ENCODE data around the gene LRRTM4.
"Not testable (repeated sequence)": the region's sequence is repeated elsewhere in the genome, so short reads cannot be mapped to it uniquely, and the experiment has no call there.

LRRTM4 gene

DNA sequence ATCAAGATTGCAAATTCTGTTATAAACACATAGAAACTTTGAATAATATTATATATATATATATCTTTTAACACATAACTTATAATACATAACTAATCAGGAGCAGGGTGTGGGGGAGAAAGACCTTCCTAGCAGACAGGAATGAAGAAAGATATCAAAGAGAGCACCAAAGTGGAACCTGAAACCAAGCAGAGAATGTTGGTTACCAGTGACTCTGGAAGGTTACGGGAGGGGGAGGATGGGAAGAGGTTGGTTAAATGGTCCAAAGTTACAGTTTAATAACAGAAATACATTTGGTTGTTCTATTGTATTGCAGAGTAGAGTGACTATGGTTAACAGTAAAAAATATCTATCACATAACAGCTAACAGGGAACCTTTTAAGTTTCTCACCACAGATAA, 366.7 kb downstream of the LRRTM4 start:
- no peak for DNase-seq

DNA sequence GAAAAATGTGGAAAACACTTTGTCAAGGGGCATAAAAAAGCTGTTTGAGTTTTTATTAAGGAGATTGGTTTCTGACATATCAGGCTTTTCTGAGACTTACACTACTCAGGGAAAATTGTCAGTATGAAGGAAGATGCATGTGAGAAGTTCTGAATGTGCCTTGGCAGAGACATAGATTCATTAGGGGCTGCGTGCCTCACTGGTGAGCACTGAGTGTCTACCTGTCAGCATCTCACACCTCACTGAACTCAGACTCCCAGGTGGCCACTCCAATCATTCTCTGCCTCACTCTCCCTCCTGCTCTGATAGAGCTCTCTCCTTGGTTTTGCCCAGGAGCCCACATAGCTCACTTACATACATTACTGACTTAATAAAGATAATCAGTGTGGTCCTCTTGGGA, 372.6 kb downstream of the LRRTM4 start:
- DNase-seq, result no peak

DNA sequence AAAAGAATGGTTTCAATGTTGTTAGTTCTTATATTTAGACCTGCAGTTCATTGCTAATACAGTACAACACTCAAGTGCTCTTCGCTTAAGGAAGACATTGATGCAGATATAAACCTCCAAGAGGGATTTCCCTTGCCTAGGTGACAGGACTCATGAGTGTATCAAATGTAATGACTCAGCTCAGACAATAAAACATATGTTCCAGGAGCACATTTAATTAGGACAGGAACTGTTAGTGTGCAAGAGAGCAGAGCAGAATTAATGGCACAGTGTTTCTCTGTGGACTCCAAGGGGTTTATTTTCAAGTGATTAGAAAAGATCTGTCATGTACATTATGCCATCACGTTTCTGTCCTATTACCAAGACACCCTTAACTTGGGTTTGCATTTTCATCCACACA, 375.0 kb downstream of the LRRTM4 start:
- DNase-seq, result no peak

DNA sequence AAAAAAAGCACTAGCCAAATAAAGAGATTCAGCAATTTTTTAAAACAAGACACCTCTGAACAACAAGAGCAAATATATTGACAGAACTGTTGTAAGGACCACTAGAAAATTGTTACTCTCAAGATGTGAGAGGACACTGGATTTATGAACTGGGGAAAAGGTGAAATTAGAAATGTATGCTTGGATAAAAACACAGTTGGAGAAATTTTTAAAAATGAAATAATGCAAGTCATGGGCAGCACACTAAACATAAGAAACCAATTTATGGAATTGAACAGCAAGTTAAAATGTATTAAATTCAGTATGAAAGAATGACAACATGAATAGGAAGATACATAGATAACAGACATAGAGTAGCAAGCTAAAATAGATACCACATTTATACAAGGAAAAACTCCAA, 377.4 kb downstream of the LRRTM4 start:
- no peak for DNase-seq

DNA sequence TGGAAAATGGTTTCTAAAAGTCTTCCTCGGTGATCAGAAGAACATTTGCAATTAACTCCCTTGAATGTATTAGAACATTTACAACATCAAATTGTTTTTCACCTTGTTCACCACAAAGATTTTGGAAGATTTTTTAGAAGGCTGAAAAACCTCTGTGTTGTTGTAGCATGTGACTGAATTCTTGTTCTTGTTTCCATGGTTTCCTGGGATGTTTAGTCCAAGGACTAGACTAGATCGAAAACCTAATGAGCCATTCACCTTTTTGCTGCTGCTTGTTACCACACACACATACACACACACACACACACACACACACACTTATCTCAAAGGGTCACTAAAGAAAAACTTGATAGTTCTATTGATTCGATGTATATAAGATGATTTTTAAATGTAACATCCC, 380.0 kb downstream of the LRRTM4 start:
- no peak for DNase-seq

DNA sequence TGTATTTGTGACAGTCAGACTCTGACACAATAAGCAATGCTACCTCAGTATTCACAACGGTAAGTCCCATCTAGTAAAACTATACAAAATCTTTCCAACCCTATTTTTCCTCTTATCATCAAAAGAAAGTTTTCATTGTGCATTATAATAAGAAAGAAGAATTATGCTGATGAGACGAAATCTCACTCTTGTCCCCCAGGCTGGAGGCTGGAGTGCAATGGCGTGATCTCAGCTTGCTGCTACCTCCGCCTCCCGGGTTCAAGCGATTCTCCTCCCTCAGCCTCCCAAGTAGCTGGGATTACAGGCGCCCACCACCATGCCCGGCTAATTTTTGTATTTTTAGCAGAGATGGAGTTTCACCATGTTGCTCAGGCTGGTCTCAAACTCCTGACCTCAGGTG, 393.7 kb downstream of the LRRTM4 start:
- not testable (repeated sequence) for DNase-seq

DNA sequence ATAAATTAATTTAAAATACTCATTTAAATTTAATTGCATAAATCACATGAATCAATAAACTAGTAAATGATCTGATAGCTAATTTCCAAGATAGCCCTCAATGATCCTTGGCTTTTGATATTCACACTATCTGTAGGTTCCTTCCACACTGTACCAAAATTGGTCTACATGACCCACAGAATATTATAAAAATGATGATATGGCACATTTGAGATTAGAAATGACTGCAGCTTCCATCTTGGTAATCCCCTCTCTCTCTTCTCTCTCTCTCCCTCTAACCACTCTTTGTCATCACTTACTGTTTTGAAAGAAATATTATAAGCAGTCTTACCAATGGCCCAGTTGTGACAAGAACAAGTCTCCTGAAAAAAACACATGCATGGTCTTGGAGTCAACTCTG, 394.8 kb downstream of the LRRTM4 start:
- no peak for DNase-seq

DNA sequence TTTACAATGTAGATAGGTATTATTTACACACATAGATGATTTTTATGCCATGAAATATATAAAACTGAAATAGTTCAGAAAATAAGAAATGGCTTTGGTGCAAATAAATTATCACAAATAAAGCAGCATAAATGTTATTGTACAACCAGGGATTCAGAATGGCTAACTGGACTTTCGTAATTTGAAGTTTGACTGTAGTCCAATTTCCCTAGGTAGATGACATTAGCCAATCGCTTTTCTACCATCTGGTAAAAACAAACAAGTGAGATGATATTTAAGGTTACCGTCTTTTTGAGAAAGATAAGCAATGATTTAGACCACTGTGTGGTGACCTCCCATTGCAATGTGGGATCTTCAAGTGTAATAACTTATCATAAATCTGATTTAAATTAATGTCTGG, 400.7 kb downstream of the LRRTM4 start:
- no peak for DNase-seq

DNA sequence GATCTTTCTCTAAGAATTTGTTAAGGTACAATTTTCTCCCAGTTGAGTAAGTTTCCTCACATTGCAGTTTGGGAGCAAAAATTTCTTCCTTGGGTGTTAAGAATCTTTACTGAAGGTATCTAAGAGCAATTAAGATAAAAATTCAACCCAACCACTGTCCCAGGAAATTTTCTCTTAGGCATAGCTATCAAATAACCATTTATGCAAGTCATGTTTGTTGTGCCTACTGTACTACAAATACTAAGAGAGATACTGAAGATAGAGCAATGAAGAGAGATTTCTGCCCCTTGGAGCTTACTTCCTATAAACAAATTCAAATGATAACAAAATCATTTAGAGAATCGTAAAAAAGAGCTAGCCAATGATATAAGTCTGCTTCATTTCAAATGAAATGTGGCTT, 402.8 kb downstream of the LRRTM4 start:
- DNase-seq, result no peak

DNA sequence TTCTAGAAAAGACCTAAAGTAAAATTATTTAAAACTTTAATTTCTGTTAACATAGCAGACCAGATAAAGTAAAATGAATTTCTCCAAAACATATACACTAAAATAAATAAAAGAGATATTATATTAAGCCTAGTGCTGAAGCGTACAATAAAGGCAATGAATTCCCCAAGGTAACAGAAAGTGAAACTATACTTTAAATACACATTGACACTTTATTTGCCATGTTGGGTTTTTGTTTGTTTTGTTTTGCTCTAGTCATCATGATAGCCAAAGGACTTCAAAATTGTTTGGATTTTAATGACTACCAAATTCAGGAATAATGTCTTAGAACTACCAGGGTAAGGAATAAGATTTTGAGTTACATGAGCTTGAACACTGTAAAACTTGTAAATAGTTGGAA, 413.3 kb downstream of the LRRTM4 start:
- DNase-seq, result no peak

DNA sequence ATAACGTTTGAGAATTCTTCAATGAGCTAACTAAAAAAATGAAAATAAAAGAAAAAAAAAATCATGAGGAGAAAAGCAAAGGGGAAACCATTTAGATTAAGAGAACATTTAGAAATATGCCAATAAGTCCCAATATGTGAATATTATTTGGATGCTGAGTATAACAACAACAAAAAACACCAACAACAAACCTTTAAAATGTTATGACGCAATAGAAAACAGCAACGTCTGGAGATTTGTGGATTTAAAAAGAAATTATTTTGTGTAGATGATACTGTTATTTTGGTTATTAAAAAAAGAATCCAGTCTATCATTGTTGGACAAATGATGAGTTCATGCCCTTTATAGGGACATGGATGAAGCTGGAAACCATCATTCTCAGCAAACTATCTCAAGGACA, 417.2 kb downstream of the LRRTM4 start:
- DNase-seq, result no peak

DNA sequence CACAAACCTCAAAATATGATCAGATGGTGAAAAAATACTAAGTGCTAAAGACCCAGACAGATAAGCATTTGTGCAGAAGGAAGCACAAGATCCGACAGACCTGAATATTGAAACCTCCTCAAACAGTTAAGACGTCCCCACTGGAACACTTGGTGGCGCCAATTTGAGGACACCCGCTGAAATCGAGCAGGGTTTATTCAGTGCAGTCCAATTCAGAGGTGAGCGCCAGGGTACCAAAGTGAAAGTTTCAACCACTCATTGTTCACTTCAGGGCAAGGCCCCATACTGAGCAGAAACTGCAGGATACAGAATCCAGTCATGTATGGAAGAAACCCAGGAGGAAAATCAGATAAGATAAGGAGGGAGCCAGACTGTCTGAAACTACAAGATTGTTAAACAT, 417.6 kb downstream of the LRRTM4 start:
- DNase-seq, result no peak

DNA sequence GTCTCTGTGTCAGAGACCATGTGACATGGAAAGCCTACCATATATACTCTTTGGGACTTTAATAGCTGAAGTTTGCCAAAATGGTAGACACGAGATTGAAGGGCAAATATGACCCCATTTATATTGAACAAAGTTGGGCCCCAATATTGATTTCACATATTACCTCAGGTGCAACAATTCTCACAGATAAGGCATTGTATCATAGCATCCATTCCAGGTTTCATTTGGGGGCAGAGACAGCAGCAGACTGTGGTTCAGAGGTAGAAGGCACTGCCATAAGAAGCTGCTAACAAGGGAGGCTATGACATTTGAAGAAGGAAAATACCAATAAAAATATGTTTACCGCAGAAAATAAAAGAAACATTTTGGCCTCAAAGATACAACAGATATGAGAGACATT, 419.2 kb downstream of the LRRTM4 start:
- DNase-seq, result no peak

DNA sequence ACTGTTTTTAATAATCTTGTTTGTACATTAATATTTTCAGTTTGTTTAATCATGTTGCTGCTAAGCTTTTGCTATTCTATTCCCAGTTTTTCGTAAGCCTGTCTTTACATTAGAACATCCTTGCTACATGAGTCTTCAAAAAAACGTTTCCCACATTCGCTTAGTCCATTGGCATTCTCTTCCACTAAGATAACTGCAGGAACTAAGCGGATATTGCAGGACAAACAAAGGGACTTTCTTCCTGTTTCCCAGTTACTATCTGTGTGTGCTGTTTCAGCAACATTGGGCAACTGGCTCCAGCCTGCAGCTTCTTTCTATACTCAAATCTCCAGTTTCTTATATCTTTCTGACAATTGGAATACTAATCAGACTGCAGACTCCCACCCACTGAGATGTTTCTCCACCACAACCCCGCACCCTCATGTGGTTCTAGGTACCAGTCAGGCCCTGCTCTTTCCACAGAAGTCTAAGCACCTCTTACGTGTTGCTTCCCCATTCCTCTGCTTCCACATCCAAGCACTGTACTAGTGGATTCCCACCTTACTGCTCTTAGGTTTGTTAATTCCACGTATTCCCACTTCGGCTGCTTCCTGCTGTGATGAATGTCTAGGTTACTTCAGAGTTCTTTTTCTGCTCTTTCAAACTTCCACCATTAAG, 420.3 kb downstream of the LRRTM4 start:
- no peak for DNase-seq

DNA sequence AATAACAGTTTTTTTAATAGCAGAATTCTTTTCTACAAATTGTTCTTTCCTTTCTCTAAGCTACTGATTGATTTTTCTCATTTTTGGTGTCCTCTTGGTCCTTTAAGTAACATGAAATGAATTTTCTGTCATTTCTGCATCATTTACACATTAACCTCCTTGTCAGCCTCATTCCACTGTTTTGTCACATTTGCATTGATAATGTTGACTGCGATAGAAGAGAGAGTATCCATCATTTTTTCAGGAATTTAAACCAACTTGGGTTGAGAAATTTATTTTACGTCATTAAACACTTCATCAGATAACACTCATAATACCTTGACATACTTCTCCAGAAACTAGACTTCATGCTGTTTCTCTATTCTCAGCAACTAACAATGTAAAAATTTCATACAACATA, 422.2 kb downstream of the LRRTM4 start:
- no peak for DNase-seq

DNA sequence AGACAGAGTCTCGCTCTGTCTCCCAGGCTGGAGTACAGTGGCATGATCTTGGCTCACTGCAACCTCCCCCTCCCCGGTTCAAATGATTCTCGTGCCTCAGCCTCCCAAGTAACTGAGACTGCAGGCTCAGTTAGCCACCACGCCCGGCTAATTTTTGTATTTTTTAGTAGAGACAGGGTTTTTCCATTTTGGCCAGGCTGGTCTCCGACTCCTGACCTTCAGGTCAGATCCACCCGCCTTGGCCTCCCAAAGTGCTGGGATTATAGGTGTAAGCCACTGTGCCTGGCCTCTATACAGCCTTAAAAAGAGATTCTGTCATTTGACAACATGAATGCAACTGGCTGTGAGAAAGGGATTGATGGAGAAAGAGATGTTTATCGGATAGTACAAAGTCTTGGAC, 426.7 kb downstream of the LRRTM4 start:
- not testable (repeated sequence) for DNase-seq

DNA sequence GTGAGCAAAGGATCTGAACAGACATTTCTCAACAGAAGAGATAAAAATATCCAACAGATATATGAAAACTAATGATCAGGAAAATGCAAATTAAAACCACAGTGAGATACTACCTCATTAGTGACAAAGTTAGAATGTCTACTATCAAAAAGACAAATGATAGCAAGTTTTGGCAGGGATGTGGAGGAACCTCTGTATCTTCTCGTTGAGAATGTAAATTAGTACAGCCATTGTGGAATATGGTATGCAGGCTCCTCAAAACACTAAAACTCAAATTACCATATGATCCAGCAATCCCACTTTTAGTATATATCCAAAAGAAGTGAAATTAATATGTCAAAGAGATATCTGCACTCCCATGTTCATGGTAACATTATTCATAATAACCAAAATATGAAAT, 427.1 kb downstream of the LRRTM4 start:
- no peak for DNase-seq

DNA sequence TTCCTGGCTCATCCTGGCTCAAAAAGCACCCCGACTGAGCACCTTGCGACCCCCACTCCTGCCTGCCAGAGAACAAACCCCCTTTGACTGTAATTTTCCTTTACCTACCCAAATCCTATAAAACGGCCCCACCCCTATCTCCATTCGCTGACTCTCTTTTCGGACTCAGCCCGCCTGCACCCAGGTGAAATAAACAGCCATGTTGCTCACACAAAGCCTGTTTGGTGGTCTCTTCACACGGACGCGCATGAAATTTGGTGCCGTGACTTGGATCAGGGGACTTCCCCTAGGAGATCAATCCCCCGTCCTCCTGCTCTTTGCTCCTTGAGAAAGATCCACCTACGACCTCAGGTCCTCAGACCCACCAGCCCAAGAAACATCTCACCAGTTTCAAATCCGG, 433.8 kb downstream of the LRRTM4 start:
- not testable (repeated sequence) for DNase-seq

DNA sequence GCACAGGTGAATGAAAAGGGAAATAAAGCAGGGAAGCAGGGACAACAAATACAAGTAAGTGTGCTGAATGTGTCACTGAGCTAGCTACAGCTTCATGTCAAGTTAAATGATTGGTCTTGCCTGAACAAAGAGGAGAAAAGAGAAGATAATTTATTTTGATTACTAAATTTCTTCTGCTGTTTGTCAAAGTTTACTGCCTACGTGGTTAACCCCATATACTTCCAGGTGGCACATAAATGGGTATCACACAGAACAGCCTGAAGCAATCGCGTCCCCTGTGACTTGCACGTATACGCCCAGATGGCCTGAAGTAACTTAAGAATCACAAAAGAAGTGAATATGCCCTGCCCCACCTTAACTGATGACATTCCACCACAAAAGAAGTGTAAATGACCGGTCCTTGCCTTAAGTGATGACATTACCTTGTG, 434.2 kb downstream of the LRRTM4 start:
- DNase-seq, result no peak

DNA sequence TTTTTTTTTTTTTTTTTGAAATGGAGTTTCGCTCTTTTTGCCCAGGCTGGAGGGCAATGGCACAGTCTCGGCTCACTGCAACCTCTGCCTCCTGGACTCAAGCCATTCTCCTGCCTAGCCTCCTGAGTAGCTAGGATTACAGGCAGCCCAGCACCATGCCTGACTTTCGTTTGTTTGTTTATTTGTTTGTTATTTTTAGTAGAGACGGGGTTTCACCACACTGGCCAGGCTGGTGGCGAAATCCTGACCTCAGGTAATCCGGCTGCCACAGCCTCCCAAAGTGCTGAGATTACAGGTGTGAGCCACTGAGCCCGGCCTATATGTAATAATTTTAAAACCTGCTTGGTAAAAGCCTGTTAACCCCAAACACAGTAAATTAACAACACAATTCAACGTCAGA, 435.7 kb downstream of the LRRTM4 start:
- no peak for DNase-seq

DNA sequence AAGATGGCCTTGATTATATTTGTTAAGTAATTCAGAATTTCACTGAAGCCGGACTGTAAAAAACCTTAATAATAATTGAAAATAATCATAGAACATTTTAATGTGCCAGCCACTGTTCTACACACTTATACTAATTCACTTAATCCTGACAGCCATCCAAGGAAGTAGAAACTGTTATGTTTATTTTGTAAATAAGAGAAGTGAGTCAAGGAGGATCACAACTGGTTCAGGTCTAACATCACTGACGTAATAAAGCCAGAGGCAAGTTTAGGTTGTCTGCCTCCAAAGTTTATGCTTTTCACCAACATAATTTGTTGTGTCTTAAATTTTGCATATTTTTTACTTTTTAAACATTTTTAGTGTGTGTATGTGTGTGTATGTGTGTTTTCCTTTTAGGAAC, 436.1 kb downstream of the LRRTM4 start:
- DNase-seq, result no peak

DNA sequence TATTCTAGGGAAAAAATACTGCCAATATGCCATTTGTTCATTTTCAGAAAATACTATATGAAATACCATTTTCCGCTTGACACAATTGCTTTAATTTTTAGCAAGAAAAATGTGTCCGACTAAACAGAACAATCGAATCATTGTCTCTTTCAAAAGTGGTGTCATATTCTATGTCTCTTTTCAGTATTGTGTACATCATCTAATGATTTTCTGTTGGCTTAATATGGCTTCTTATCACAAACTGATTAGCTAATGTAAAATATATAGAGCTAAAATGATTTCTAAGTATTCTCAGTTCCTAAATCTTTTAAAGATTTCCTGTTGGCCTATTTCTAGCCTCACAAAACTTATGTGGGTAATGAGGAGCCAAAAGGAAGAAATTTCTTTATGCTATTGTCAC, 436.6 kb downstream of the LRRTM4 start:
- DNase-seq, result no peak

DNA sequence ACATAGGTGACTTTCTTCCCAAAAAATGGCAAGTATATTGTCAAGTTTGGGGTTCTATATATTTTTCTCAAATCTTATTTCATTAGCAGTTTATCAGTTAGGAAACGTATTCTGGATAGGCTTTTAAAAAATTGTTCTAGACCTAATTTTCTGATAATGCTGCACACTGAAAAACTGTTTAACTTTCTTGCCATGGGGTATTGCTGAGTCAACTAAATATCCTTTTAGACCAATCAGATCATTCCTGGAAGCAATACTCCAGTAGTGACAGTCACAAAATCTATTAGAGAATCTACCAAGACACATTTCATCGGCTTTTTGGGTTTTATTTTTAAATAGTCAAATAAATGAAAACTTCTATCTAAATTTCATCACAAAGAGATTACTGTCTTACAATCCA, 440.6 kb downstream of the LRRTM4 start:
- DNase-seq, result no peak

DNA sequence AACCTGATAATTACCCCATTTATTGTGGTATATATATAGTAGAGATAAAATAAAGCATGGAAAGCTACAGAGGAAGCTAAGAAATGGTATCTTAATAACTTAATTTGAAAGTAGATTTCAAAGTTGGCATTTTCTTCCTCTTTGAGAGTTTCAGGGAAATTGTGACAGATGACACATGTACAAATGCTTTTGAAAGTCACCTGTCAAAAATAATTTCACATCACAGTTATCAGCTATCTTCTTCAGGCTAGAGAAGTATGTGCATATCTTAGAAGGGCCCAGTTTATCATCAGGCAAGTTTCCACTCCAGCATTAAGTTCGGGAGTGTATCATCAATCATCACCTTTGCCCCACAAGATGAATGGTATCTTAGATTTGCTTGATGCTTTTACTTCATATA, 457.9 kb downstream of the LRRTM4 start:
- no peak for DNase-seq

DNA sequence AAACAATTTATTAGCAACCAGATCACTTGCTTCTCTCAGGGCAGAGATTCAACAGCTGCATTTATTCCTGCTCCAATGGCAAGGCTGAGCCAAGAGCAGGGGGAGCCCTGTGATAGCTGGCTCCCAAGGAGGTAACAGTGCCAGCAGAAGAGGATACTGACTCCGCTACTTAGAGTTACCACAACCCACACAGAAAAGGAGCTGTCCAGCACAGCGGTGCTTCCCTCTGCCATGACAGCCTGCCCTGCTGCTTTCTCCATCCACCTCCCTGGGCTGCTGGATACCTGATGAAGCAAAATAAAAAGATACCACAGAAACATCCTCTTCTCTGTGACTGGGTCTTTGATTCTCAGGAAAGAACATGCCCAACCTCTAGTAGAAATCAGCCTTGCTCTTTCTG, 467.2 kb downstream of the LRRTM4 start:
- DNase-seq, result no peak

DNA sequence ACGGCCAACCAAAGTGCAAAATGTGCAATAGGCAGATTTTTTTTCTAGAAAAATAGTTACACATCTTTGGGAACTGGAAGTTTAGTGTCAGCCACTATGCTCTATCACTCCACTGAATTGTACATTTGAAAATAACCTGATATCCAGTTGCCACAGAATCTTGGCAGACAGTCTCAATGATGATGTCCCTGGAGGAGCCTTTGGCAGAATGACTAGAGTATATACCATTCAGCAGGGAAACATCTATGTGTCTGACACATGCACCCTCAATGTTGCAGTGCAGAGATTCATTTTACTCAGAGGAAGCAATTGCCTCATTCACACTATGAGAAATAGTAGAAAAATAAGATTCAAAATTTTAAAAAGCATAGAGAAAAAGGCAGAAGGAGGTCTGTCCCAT, 475.8 kb downstream of the LRRTM4 start:
- no peak for DNase-seq

Data from CD4-positive, alpha-beta T cell treated with Interleukin-12 subunit alpha and Interleukin-12 subunit beta, for 1 hour (primary cell).